HG02840 (cell line): ENCODE results near the gene TARBP1.
A peak's percentile ranks its signal among the peaks of the same experiment; 100 is the strongest.

ENCODE experiments used
- ATAC-seq: cut with Tn5 transposase; IDR thresholded peaks from one replicate; pipeline ENCODE4 v1.9.1; 2021; ENCODE audit warnings: mild to moderate bottlenecking, moderate library complexity, moderate number of reproducible peaks; ENCODE audit not compliant: unreplicated experiment, low FRiP score

Gene TARBP1

GRCh38 chr1:234356615-234357269, 122.2 kb downstream of the TARBP1 start:
- peak; percentile 72 for ATAC-seq

- ATAC-seq: no peak
Measured at GRCh38 chr1:234355782-234356510, 123.0 kb downstream of the TARBP1 start.

- no peak for ATAC-seq
Measured at GRCh38 chr1:234348964-234349363, 130.0 kb downstream of the TARBP1 start.

GRCh38 chr1:234345237-234345636, 133.7 kb downstream of the TARBP1 start:
- no peak for ATAC-seq

GRCh38 chr1:234342774-234343173, 136.2 kb downstream of the TARBP1 start:
- ATAC-seq: no peak
